Activated CD4-positive, CD25-positive, alpha-beta regulatory T cell treated with anti-CD3 and anti-CD28 coated beads, Interleukin-2, amount 50 U/mL, for 24 hours (primary cell): ENCODE data around the gene NDUFA12.
A peak's percentile ranks its signal among the peaks of the same experiment; 100 is the strongest.

Source experiments
- ATAC-seq, 2 donors: fragments of 150-1000 bp; cut with Tn5 transposase; one replicate each; pipeline ENCODE4 v1.10.0; 2021; ENCODE audit warnings: mild to moderate bottlenecking in 1 of 2, moderate library complexity in 1 of 2

NDUFA12 gene

DNA sequence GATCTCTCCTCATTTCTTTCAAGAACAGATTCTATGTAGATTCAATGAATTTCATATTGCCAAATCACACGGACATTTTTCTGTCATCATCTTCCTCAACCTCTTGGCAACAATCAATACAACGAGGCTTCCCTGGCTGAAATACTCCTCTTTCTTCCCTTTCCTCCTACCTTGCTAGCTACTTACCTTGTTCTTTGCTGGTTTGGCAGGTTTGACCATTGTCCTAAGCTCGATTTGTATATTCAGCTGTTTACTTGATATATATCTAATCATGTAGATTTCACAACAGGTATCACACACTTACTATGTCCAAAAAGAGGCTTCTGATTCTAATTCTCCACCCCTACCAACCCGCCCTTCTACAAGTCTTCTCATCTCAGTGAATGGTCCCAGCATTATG is 23.6 kb downstream of the NDUFA12 start:
- ATAC-seq, result no peak

- ATAC-seq, result no peak
Measured at GRCh38 chr12:94977766-94978468, 25.6 kb downstream of the NDUFA12 start.

DNA sequence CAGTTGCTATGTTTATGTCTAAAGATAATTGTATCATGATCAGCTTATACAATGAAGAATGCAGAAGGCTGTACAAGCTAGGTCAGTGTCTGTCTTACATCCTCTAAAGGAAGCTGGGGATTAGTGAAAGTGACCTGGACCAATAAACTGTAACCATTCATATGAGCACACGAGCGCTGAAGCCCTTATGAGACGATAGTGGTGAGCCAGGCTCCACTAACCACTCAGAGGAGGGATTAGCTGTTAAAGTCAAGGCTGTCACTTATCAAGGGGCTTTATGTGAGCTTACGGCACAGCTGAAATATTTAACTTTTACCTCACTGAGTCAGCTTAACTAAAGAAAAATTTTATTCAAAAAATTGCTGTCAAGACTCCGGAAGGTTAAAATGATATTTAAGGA is 30.3 kb downstream of the NDUFA12 start:
- ATAC-seq, result no peak

GRCh38 chr12:94972795-94973194 is 30.7 kb downstream of the NDUFA12 start:
- ATAC-seq, result no peak

DNA sequence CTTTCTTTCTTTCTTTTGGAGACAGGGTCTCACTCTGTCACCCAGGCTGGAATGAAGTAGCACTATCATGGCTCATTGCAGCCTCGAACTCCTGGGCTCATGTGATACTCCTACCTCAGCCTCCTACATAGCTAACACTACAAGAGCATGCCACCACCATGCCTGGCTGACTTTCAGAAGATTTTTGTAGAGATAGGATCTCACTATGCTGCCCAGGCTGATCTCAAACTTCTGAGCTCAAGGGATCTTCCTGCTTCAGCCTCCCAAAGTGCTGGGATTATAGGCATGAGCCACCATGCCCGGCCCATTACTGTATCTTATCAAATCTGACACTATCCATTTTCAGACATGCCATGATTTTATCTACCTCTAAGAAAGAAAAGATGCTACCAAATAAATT is 31.6 kb downstream of the NDUFA12 start:
- ATAC-seq, result no peak

- no peak for ATAC-seq
Measured at GRCh38 chr12:94970560-94970959, 32.9 kb downstream of the NDUFA12 start.

- no peak for ATAC-seq
Measured at GRCh38 chr12:94969424-94969823, 34.1 kb downstream of the NDUFA12 start.

DNA sequence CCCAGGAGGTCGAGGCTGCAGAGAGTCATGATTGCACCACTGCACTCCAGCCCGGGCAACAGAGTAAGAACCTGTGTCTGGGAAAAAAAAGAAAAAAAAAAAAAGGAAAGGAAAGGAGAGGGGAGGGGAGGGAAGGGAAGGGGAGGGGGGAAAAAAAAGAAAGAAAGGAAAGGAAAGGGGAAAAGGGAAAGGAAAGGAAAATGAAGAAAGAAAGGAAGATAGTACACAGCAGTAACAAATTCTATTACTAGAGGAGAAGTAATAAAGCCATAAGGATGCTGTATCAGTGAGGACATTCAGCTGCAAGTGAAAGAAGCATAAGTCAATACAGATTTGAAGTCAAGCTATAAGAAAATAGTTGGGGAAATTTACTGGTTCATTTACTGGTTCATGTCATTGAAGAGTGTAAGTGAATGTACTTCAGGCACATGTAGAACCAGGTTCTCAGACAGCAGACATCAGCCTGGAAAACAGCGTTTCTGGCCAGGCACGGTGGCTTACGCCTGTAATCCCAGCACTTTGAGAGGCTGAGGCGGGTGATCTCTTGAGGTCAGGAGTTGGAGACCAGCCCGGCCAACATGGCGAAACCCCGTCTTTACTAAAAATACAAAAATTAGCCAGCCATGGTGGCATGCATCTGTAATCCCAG is 37.4 kb downstream of the NDUFA12 start:
- no peak for ATAC-seq

DNA sequence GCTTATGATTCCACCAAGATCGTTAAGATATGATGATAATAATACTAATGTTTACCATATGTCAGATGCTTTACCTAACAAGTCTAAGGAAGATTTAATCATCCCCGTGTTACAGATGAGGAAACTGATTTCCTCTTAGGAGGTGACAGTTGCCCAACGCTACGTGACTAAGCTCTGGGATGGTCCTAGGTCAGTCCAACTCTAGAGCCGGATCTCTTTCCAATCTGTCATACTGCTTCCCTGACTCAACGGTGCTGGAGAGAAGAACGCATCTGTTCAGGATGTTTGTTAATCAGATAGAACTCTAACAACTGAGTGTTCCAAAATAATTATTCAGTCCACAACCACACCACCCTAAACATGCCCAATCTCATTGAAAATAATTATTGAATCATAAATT is 39.8 kb downstream of the NDUFA12 start:
- ATAC-seq, result no peak

DNA sequence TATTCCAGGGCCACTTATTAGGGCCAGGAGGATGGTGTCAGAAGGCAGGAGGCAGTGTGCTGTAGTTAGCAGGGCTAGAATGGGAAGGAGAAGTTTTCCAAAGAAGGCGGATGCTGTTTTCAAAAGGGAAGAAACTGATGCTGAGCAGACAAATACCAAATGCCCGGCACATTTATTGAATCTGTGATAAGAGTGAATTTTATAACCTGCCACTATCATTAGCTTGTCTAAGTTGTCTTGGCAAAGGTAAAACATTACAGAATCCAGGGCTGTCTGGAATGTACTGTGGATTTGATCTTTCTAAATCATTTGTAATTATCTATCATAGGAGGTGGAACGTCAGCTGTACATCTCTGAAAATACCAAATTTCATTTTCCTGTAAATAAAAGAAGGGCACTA is 40.8 kb downstream of the NDUFA12 start:
- ATAC-seq, result no peak

GRCh38 chr12:94961911-94962310 is 41.6 kb downstream of the NDUFA12 start:
- no peak for ATAC-seq

- ATAC-seq, result no peak
Measured at GRCh38 chr12:94961256-94961824, 42.2 kb downstream of the NDUFA12 start.

GRCh38 chr12:94957006-94957405 is 46.5 kb downstream of the NDUFA12 start:
- ATAC-seq, result no peak

- ATAC-seq, result no peak
Measured at GRCh38 chr12:94954948-94955592, 48.4 kb downstream of the NDUFA12 start.

- peak in 1 of 2 donors; percentile 5 for ATAC-seq
Measured at GRCh38 chr12:94954029-94954685, 49.3 kb downstream of the NDUFA12 start.

- no peak for ATAC-seq
Measured at GRCh38 chr12:94952325-94952724, 51.2 kb downstream of the NDUFA12 start.

- ATAC-seq, result no peak
Measured at GRCh38 chr12:94951071-94951934, 52.2 kb downstream of the NDUFA12 start.

DNA sequence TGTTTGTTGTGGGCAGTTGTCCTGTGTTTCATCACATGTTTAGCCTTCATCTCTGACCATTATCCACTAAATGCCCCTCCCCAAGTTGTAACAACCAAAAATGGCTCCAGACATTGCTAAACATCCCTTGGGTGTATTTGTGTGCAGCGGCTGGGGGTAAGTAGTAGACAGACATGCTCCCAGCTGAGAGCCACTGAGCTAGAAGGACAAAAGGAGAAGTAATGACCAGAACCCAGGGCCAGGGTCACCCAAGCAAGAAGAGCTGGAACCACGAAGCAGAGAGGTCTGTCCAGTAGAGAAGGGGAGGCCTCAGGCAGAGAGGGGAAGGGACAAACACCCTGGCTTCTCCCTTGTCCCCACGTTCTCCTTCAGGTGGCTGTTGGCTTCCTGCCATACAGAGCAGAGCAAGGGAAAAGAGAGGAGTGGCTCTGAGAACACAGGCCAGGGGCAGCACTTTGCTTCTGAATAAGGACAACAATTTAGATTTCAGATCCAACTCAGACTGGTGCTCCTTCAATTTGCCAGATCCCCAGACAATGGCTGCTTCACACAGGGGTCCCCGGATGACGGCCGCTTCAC is 55.2 kb downstream of the NDUFA12 start:
- no peak for ATAC-seq

DNA sequence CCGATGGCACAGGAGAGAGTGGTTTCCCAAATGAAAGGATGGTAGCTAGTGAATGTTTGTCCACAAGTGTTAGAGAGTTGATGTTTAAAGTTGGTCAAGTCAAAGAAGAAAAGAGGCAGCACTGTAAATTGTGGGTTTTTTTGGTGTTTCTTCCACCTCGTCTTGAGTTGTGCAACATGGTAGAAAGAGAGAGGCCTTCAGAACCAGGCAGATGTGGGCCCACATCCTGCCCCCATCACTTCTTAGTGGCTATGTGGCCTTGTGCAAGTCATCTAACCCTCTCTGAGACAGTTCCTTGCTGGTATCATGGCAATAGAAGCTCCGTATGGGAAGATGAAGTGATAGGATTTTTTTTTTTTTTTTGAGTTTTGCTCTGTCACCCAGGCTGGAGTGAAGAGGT is 60.8 kb downstream of the NDUFA12 start:
- ATAC-seq, result no peak

DNA sequence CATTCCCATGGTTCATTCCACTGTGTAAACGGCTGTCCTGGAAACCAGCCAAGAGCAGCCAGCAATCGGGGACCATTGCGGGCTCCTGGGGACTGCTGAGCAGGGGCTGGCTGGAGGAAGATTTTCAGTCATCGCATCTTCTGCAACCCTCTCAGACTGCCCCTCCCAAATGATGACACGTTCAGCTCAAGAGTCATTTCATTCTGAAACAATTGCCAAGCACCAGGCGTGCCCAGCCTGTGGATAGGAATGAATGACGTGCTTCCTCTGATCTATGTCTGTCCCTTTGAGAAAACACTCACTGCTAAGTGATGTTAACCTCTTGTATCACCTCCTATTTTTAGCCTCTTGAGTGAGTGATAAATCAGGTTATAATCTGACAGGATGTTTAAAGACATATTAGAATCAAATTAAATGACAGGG is 62.0 kb downstream of the NDUFA12 start:
- ATAC-seq, result peak; percentile 96

GRCh38 chr12:94940771-94941170 is 62.7 kb downstream of the NDUFA12 start:
- ATAC-seq, result no peak

- no peak for ATAC-seq
Measured at GRCh38 chr12:94938583-94938982, 64.9 kb downstream of the NDUFA12 start.
